ENCODE data around the gene PALLD.

GRCh38 chr4:168654848-168655174, 158.0 kb downstream of the PALLD start:
- TF ChIP-seq, protein P1, sequence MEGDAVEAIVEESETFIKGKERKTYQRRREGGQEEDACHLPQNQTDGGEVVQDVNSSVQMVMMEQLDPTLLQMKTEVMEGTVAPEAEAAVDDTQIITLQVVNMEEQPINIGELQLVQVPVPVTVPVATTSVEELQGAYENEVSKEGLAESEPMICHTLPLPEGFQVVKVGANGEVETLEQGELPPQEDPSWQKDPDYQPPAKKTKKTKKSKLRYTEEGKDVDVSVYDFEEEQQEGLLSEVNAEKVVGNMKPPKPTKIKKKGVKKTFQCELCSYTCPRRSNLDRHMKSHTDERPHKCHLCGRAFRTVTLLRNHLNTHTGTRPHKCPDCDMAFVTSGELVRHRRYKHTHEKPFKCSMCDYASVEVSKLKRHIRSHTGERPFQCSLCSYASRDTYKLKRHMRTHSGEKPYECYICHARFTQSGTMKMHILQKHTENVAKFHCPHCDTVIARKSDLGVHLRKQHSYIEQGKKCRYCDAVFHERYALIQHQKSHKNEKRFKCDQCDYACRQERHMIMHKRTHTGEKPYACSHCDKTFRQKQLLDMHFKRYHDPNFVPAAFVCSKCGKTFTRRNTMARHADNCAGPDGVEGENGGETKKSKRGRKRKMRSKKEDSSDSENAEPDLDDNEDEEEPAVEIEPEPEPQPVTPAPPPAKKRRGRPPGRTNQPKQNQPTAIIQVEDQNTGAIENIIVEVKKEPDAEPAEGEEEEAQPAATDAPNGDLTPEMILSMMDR (IDR thresholded peaks at IDR 0.05) = no peak
- TF ChIP-seq POLR2A (IDR thresholded peaks at IDR 0.05) = no peak

Data from esophagus squamous epithelium (tissue), 4 donors.